HG03575 (cell line): ENCODE data around the gene POC1B.

Experiments used
- ATAC-seq: cut with Tn5 transposase; IDR thresholded peaks from one replicate; pipeline ENCODE4 v1.9.1; 2021; ENCODE audit not compliant: unreplicated experiment, insufficient number of reproducible peaks, low FRiP score; ENCODE audit errors: extremely low read depth

POC1B gene

DNA sequence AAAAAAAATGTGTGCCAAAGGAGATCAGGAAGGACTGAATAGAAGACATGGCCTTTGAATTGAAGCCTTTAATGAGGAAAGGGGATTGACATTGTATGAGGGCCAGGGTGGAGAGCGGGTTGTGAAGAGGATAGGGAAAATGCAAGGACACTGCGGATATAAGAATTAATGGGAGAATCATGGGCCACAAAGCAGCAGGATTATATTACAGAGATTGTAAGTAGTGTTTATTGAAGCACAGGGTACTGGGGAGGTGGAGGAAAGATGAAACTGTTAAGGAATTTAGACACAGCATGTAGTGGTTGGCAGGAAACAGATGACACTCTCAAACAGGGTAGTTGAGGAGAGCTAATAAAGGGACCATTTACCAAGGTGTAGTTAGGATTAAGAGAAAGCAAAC, 16.4 kb upstream of the POC1B start:
- ATAC-seq, result no peak

DNA sequence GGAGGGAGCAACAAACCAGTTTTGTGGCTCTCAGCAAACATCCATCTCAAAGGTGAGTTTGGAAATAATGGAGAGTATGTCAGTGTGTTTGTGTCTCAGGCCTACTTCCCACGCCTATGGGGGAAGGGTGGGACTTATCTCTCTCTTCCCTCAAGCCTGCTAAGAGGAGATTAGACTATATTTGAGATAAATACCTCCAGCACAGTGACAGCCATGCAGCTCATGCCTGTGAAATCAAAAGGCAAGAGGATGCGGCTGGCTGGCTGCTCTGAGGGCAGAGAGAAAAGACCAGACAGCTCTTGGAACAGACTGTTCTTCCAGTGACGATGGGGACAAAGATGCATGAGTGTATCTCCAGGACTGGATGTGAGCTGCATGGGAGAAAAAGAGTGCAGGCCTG, 14.7 kb upstream of the POC1B start:
- no peak for ATAC-seq

DNA sequence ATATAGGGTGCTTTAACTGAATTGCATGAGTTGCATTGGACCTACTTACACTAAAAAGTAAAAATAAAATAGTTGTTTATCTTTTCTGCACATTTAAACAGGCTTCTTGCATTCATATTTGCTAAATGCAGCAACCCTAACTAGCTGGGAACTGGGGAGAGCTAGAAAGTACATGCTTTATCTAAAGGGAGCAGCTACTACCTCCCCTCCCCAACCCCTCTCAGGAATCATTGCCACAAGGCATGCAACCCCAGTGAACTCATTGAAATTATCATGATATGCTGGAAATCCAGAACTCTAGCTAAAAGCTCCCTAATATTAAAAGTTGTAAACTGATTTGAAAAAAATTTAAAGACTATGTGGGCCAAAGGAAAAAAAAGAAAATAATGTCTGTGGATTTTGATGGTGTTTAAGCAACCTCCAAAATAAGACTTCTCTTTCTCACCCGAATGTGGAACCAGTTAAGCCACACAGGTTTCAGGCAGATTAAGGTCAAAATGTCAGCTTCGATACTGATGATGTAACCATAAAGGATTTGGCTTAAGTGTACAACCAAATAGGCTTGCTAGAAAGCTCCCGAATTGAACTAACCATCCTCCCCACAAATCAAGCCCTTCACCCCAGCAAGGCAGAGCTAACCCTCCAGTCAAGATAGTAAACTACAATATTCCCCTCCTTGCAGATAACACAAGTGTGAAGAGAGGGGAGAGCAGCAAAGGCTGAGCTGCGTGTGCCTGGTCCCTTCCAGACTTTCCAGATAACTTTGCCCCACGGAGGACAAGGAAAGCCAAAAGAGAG, 13.8 kb upstream of the POC1B start:
- no peak for ATAC-seq

DNA sequence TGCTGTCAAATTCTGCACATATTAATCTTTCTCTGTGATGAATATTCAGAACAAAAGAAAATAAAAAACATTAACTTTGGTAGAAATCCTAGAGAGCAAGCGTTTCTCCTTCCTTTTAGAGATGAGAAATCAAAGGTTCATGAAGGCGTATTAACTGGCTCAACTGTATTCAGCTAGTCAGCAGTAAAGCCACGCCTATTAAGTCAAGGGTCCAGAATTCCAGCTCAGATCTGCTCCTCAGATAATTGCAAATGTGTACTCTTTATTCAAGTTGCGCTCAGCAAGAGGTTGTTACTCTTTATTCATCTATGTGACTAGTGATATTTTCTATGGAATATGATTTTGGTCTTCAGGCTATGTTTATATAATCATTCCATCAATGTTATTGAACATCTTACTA, 13.1 kb upstream of the POC1B start:
- no peak for ATAC-seq

DNA sequence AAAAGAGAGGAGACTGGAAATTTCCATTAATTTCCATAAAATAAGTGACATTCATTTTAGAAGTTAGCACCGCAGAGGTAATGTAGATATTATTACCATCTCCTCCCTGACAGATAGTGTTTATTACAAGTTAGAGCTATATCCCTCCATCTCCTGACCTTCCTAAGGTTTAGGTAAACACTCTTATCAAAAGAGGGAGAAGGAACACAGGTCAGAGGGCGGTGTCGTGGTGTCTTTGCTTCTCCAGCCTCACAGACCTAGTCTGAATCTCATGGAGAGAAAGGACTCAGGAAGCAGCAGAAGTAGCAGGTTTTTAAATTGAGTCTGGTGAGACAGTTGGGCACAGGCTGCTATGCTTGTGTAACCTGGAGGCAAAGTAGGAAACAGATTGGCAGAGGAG, 11.5 kb upstream of the POC1B start:
- ATAC-seq, result no peak

DNA sequence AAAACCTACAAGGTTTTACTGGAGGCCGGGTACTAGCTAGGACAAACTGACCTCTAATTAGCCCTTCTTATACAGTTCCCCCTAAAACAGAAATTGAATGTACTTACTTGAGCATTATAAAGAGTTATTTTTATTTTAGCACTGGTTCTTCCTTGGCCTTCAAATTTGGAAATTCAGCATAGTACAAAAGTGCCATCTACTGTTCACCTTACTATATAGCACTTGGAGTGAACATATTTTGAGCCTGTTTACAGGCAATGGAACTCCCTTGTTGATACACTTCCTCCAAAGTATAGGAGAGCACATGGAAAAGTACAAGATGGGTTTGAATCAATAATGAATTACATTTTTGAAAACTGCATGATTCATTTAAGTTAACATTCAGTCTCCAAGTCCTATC, 3.9 kb upstream of the POC1B start:
- no peak for ATAC-seq

DNA sequence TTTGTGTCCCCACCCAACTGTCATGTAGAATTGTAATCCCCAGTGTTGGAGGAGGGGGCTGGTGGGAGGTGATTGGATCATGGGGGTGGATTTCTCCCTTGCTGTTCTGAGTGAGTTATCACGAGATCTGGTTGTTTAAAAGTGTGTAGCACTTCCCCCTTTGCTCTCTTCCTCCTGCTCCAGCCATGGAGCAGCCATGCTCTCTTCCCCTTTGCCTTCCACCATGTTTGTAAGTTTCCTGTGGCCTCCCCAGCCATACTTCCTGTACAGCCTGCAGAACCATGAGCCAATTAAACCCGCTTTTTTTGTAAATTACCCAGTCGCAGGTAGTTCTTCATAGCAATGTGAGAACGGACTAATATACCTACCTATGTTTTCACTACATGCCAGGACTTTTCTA, 2.6 kb upstream of the POC1B start:
- ATAC-seq, result no peak

DNA sequence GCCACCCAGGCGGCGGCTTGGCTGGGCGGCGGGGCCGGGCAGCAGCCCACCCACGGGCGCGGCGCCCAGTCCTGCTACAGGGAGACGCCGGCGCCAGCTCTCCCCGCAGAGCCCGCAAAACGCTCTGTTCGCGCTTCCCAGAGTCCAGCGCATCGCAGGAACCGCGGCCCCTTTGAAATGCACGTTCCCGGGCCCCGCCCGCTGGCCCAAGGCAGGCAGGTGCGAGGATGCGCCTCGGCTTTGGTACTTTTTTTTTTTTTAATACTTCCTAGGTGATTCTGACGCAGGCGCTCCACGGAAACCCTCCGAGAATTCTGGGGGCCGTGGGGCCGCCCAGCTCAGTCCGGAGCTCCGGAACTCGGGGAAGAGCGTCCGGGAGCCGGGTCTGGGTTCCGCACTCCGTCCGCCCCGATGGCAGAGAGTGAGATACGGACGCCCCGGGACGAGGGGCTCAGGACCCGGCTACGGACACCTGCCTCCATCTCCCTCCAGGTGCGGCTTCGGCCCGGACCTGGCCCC, 483 bp downstream of the POC1B start:
- peak; percentile 15 for ATAC-seq

DNA sequence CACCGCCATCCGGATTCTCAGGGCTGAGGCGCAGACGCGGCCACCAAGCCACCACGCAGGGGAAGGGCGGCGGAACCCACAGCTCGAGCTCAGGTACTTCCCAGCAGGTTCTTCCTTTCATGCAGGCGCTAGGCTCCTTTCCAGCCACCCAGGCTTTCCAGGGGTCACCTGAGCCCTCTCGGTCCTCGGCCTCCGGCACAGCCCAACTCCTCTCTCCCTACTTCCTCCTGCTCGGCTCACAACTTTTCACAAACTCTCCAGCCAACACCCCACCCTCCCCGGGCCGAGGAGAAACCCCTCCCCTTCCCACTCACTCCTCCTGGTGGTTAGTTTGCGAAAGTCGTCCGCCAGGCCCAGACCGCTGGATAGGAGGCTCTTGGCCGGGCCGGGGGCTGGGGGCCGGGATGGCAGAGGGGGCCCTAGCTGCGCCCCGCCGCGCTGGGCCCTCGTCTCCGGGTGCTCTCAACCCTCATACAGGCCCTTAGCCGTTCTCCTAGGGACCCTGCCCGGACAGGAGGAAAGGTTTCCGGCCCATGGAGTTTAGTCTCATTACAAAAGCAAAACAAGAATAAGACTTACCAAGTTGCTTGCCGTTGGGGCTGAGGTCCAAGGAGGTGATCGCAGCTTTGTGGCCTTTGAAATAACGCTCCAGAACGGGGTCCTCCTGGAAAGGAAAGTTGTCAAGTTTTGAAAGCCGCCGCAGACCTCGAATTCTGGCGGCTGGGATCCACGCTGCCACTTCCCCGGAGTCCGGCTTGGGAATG, 1.1 kb downstream of the POC1B start, which contains the start of gene GALNT4:
Gene GALNT4 (minus strand): TSS at position 256 of the 764 bp plus-strand sequence. CDS start 247 bp downstream, at position 9.
- peak; percentile 37 for ATAC-seq

DNA sequence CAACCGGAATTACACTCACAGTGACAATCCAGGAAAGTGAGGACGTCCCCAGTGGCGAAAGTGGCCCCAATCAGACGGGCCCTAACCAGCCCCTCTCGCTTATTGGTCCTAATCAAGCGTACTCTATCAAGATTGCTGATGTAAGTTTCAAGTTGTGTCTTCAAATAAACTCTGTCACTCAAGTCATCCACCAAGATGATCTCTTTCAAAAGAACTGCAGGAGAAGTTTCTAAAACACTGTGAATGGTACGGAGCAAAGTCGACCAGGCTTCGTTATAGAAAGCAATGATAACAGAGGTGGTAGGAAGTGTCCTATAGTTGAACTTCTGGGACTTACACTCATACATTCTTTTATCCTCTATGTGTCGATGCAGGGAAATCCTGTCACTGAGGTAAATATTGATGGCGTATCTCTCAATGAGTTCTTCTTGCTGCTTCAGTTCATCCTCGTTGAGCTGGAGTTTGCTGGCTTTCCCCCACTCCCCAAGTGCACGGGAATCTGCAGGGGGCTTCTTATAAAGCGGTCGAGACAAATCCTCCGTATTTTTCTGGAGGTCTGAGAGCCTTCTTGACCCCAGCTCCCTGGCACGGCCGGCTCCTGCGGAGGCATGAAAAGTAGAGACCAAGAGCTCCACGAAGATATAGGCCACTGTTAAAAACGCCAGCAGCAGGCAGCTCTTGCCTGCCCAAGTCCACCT, 1.9 kb downstream of the POC1B start:
- no peak for ATAC-seq

DNA sequence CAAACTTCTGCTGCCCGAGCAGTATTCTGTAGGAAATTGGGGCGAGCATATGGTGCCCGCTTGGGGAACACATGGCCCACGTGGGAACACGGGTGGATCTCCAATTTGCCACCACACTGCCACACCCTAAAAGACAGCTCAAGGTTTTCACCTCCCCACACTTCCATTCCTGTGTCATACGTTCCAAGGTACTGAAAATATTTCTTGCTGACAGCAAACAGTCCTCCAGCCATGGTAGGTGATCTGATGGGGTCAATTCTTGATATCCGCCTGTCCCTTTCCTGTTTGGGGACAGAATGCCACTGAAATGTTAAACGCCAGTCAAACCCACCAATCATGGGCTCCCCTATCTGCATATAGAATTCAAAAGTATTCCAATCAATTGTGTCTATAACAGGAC, 2.5 kb downstream of the POC1B start:
- no peak for ATAC-seq

DNA sequence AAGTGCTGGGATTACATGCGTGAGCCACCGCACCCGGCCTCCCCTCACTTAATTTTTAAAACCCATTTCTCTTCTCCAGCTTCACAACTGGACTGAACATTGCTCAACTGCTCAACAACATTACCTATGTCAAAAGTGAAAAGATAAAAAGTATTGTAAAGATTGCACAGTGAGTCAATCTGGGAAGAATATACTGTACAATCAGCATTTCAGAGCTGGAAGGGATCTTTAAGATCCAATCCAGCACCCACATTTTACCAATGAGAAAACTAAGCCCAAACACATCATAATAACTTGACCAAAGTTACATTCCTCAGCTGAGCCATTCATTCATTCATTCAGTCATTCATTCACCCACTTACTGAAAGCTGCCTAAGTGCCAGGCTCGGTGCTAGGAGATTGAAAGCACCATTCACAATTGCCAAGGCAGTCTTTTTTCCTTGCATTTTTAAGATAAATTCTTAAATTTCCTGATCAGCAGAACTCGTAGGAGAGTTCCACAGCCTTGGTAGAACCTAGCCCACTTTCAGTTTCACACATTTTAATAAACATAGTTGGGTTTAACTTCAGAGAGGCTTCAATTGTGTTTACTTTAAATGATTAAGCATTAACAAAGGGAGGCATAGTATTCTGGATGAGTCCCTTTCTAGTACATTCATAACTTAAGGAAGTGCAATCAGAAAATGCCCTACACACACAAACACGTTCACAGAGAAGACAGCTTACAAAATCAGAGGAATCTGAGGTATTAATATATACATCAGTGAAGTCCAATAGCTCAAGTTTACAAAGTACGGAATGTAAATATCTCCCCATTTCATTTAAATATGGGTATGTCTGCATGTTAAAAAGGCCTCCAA, 4.3 kb downstream of the POC1B start:
- no peak for ATAC-seq

DNA sequence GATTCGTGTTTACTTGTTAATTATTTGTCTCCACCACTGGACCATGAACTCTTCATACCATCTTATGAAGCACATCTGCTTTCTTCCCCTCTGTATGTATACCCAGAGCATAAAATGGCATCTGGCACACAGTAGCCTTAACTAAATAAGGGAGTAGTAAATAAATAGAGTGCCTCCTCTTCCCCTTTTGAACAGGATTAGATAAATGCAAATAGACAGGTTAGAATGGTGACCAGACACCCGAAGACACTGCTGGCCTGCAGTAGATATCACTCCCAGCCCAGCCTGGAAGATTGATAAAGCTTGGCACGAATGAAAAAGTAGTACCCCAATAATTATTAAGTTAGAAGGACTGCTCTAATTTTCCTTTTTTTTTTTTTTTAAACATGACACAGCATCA, 8.1 kb downstream of the POC1B start:
- no peak for ATAC-seq

DNA sequence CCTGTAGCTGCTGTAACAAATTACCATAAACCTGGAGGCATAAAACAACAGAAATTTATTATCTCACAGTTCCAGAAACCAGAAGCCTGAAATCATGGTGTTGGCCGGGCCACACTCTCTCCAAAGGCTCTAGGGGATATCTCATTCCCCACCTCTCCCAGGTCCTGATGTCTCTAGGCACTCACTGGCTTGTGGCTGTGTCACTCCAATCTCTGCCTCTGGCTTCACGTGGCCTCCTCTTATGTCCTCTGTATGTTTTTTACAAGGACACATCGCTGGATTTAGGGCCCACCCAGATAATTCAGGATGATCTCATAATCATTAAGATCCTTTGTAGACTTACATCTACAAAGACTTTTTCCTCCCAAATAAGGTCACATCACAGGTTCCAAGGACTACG, 9.2 kb downstream of the POC1B start:
- ATAC-seq, result no peak

DNA sequence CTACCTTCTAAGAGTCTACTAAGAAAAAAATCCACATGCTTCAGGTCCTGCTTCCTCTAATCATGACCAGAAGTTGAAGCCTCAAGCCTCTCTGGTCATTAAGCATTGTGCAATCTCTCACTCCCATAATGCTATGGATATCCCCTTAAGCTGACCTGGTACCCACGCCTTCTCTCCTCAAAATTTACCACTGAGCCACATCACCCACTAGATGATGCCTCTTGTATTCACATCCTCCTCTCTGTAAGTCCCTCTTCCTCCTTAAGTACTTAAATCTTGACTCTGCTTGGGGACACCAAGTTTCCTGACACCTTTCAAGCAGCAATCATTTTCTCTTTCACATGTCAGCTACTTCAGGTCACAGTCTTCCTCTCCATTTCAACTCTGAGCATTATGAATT, 11.1 kb downstream of the POC1B start:
- peak; percentile 70 for ATAC-seq

DNA sequence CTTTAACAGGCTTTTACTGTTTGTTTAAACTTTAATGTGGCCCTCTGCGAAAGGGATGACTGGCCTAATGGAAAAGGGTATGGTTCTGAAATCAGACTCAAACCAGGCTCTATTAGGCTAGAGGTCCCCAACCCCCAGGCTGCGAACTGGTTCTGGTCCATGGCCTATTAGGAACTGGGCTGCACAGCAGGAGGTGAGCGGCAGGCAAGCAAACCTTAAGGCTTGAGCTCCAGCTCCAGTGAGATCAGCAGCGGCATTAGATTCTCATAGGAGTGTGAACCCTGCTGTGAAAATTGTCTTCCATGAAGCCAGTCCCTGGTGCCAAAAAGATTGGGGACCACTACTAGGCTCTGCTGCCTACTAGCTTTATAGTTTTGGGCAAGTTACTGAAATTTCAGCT, 12.3 kb downstream of the POC1B start:
- ATAC-seq, result no peak

DNA sequence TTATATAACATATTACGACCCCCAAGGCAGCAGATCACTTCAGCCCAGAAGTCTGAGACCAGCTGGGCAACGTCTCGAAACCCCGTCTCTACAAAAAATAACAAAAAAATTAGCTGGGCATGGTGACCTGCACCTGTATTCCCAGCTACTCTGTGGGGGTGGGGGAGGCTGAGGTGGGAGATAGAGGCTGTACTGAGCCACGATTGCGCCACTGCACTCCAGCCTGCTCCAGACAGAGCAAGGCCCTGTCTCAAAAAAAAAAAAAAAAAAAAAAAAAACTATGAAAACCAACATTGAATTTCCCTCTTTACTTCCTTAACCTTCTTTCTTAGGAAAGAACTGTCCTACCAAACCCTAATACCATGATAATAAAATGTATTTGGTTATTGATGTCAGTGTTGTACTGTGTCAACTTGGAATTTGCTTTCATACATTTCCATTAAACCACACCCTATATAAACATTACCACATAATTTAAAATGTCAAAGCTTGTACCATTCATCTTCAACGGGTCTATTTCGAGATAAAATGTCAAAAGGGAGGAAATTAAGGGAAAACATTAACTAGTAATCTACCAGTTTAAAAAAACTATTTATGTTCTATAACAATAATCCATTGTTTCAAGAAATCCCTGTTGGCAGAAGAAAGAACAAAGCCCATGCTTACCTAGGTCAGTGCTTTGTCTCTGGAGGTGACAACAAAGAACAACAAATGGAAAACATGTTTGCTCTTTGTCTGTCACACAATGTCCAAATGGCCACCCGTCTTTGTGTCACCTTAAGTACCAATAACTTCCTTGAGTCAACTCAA, 18.6 kb downstream of the POC1B start:
- no peak for ATAC-seq

DNA sequence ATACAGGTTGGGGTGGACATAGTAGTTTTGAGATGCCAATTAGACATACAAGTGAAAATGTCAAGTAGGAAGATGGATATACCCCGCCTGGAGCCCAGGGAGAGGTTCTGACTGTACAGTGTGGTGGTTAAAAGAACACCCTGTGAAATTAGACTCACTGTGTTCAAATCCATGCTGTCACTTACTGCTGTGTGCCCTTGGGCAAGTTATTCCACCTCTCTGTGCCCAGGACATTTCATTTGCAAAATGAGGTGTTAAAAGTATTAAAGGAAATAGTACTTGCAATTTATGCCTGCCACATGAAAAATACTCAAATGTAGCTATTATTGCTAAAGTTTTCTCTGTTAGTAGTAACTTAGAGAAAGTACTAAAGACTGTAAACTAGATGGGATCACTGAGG, 19.8 kb downstream of the POC1B start:
- ATAC-seq, result no peak
